HG02759 (cell line): ENCODE data around the gene NCS1.

Experiments used
- ATAC-seq: cut with Tn5 transposase; IDR thresholded peaks from one replicate; pipeline ENCODE4 v1.9.1; 2021; ENCODE audit warnings: mild to moderate bottlenecking, moderate library complexity; ENCODE audit not compliant: unreplicated experiment

NCS1 gene

DNA sequence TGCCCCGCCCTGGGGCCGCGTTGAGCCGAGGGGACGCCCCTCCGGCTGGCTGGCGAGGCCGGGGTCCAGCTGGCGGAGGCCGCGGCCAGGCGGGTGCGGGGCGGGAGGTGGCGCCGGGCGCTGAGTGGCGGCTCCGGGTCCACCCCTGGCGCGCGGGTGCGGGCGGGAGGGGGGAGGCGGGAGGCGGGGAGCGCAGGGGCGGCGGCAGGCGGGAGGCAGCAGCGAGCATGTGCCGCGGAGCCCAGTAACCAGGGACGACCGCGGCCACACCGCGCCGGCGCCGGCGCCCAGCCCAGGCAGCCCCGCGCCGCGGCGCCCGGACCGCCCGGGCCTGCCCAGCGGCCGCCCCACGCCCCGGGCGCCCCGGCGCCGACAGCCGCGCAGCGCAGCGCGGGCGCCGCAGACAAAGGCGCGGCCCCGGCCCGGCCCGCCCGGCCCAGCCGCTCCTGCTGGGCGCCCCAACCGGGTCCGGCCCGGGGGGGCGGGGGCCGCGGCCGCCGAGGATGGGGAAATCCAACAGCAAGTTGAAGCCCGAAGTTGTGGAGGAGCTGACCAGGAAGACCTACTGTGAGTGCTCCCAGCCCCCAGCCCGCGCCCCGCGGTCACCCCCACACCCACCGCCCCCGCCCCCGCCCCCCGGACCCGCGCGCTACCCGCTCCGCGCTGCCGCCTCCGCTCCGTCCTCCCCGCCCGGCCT, at the start of gene NCS1:
Gene NCS1 (plus strand): TSS at position 244 of the 697 bp plus-strand sequence. CDS start 260 bp downstream, at position 504.
- no peak for ATAC-seq

DNA sequence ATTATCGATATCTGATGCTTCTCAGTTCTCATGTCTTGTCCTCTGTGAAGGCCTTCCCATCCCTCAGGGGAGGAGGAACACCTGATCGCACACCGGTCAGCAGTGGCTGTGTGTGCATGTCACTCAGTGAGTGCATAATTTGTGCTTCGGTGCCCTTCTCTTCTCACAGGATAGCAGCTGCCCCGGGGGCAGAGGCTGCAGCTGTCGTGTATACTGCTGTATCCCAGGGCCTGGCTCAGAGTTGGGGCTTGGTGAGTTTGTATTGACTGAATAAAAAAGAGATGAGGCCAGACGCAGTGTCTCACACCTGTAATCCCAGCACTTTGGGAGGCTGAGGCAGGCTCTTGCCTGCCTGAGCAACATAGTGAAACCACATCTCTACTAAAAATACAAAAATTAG, 49.7 kb upstream of the NCS1 start:
- ATAC-seq = no peak

GRCh38 chr9:130124085-130124860, 47.9 kb upstream of the NCS1 start:
- no peak for ATAC-seq

GRCh38 chr9:130126721-130127433, 45.3 kb upstream of the NCS1 start:
- ATAC-seq = no peak

DNA sequence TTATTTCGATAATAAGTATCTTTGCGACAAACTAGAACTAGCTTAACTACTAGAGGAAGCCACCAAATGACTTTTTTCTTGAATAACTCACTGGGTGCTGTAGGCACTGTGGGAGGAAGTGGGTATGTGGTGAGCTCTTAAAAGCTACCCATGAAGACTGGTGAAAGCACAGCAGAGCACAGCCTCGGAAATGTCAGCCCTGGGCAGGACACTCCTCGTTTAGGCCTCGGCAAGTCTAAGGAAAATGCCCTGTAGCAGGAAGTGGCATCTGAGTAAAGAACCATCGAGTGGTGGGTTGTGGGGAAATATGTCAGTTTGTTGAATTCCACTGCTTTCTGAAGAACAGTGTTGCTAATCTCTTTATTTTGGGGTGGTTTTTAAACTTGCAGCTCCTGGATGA, 44.0 kb upstream of the NCS1 start:
- ATAC-seq = peak; percentile 51

DNA sequence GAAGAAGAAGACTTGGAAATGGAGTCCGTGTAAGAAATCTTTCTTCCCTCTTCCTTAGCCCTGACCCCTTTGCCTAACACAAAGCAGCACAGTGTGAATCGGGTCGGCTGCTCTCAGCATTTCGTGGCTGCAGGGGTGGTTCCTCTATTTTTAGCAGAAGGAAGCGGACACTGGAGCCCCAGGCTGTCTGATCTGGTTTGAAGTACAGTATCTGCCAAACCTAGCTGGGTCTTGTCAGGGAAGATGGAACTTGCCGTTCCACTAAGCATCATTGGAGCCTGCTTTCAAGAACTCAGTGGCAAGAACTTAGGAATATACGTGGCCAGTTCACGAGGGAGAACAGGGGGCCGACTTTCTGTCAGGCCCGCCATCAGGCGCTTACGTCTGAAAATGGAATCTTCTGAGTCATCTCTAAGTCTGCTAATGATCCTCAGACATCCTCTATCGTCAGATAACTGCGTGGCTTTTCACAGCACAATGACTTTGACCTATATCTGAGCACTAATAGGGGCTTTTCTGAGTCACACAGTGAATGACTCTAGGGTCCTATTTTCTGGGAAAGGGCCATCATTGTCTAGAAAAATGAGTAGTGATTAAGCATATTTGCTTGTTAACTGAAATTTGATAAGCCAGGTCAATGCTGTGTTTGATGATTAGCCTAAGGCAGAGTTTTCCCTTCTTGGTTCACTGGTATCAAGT, 43.3 kb upstream of the NCS1 start:
- ATAC-seq = peak; percentile 69

GRCh38 chr9:130129432-130130061, 42.7 kb upstream of the NCS1 start:
- ATAC-seq = no peak

- no peak for ATAC-seq
Observed at GRCh38 chr9:130132746-130133145, 39.5 kb upstream of the NCS1 start.

GRCh38 chr9:130137081-130137640, 35.0 kb upstream of the NCS1 start:
- no peak for ATAC-seq

DNA sequence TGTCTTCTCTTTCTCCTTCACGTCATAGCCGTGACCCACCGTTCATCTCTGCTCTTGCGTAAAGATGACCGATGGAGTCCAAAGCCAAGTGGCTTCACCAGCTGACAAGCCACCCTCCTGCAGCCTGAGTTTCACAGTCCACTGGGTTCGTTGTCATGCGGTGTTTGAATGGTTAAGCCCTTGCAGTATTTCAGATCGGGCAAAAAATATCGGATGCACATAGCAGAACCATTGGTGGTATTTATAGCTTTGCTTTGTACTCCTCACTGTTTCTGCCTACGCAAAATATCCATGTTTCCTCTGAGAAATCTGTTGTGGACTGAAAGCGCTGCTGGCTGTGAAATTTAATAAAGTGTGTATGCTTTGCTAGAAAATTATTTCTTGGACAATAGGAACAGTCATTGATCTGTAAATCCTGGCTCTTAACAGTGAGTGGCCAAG, 34.5 kb upstream of the NCS1 start:
- no peak for ATAC-seq

GRCh38 chr9:130138171-130138653, 34.0 kb upstream of the NCS1 start:
- ATAC-seq = no peak

- ATAC-seq = no peak
Observed at GRCh38 chr9:130138791-130139190, 33.4 kb upstream of the NCS1 start.

- no peak for ATAC-seq
Observed at GRCh38 chr9:130139251-130139650, 33.0 kb upstream of the NCS1 start.

DNA sequence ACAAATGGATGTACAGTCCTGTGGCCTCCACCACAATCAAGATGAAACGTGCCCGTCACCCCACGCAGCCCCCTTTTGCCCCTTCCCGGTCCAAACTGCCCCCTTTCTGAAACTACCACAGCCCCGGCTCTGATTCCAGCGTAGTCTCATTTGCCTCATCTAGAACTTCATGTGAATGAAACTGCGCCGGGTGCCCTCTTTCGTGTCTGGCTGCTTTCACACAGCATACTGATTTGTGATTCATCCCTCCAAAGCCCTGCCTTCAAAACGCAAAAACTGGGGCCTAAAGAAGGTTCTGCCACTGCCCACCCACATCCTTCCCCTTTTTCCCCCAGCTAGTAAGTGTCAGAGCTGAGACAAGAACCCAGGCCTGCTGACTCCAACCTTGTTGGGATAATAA, 31.5 kb upstream of the NCS1 start:
- ATAC-seq = no peak

GRCh38 chr9:130142056-130142455, 30.1 kb upstream of the NCS1 start:
- no peak for ATAC-seq

DNA sequence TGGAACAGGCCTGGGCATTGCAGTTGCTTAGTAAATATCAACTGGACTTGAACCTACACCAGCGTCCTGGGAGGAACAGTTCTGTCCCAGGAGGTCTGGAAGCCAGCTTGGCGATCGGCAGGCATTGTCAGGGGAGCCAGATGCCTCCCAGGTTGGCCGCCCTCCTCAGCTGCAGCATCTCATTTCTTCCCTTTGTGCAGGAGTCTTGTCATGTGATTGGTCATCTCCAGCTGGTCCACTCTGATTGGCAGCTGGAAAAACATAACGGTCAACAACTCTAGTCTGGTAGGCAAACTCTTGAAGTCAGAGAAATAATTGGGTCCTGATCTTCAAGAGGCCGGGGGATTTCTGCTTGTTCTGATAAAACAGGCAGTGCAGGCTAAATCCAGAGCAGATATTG, 29.6 kb upstream of the NCS1 start:
- no peak for ATAC-seq

DNA sequence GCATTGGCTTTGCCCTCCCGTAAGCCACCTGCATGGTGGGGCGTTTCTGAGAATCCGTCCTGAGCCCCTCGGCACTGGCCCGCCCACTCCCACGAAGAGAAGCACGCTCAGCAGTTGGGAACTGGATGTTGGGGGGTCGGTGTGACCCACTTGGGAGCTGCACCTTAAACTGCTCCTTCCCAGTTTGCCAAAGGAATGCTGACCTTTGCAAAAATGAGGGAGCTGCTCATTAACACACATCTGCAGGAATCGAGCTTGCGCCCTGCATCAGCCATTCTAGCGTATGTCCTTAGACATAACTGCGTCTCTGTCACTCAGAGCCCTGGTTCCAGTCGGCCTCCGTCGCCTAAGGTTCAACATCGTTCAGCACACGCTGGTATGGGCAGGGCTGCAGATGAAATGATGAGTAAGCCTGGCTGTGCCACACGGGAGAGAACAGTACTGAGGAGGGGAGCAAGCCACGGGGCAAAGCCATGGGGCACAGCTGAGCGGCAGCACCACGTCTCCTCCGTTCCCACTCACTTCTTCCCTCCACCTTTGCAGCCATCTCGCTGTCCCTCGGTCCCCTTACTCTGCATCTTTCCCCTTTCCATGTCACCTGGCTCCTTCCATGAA, 28.8 kb upstream of the NCS1 start:
- no peak for ATAC-seq

DNA sequence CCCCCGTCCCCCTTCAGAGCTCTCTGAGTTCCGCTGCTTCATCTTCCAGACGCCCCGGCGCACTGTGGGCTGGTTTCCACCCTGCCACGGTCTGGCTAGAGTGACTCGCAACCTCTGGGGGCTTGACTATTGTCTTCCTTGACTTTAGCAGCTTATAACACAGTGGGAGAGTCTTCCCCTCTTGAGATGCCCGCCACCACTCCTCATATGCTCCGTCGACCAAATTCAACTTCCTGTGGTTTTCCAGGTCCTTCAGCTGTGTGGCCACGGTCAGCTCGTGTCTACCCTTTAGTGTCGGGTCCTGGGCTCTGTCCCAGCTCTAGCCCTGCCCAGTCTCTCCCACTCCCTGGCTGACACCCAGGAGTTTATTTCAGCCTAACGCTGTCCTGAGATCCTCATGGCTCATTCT, 28.2 kb upstream of the NCS1 start:
- no peak for ATAC-seq

DNA sequence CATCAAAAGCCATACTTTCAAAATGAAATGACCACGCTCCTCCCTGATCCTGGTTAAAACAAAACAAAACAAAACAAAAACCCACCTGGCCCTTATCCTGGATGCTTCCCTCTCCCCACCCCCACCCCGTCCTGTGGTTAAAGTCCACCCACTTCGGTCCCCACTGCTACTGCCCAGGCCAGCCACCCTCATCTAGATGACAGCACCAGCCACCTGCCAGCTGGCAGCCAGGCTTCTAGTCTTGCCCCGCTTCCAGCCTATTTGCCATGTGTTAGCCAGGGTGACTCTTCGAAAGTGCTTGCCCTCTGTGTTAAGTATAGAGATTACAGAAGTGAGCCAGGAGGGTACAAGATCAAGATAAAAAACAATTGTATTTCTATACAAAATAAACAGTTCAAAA, 27.5 kb upstream of the NCS1 start:
- no peak for ATAC-seq

DNA sequence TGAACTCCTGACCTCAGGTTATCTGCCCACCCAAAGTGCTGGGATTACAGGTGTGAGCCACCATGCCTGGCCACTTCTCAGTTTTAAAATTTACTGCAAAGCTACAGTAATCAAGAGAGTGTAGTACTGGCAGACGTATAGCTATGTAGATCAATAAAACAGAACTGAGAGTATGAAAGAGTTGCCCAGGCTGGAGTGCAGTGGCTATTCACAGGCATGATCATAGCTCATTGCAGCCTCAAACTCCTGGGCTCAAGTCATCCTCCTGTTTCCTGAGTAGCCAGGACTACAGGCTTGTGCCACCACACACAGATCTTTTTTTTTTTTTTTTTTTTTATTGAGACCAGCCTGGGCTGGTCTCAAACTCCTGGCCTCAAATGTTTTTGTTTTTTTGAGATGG, 26.5 kb upstream of the NCS1 start:
- ATAC-seq = no peak
